GM21515 (cell line): ENCODE results near the gene NAV2.
"Not testable (repeated sequence)": the region's sequence is repeated elsewhere in the genome, so short reads cannot be mapped to it uniquely, and the experiment has no call there.

Source experiments
- ATAC-seq: cut with Tn5 transposase; IDR thresholded peaks from one replicate; pipeline ENCODE4 v1.9.1; 2021; ENCODE audit not compliant: unreplicated experiment

Gene NAV2

DNA sequence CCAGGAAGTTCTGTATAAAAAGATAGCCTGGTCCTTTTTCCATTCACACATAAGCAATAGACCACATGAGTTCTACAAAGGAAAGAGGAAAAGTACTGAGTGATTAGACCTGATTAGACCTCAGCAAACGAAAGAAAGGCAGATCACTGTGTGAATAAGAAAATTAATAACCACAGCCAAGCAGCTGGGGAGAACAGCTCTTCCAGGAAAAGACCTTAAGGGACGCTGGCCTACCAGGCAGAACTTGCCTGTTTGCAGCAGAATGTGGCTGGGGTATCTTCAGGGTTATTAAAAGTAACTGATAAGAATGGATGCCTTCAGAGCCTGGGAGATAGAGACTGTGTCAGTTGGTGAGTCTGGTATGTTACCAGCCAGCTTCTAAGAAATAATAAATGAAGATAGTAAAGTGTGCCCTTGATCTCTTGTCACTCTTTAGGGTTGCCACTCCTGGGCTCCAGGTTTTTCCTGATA, 274.7 kb downstream of the NAV2 start:
- ATAC-seq: no peak

GRCh38 chr11:19988598-19988997, 276.0 kb downstream of the NAV2 start:
- ATAC-seq: no peak

- ATAC-seq: no peak
Measured at GRCh38 chr11:19989191-19989590, 276.6 kb downstream of the NAV2 start.

- no peak for ATAC-seq
Measured at GRCh38 chr11:19992162-19992561, 279.5 kb downstream of the NAV2 start.

DNA sequence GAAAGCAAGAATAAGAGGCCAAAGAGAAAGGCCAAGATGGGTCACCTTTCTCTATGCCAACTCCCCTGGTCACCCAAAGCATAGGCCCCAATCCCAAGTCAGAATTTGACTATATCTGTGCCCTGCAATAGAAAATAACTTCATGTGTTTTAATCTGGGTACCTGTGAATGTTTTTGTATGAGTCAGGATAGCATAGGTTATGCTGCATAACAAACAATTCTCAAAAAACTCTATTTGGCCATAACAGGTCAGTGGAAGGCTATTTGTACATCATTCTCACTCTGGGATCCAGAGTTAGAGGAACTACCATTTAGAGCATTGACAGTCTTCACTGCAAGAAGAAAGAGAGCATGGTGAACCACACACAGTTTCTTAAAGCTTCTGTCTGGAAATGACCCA, 280.4 kb downstream of the NAV2 start:
- no peak for ATAC-seq

GRCh38 chr11:19994672-19995071, 282.0 kb downstream of the NAV2 start:
- no peak for ATAC-seq

DNA sequence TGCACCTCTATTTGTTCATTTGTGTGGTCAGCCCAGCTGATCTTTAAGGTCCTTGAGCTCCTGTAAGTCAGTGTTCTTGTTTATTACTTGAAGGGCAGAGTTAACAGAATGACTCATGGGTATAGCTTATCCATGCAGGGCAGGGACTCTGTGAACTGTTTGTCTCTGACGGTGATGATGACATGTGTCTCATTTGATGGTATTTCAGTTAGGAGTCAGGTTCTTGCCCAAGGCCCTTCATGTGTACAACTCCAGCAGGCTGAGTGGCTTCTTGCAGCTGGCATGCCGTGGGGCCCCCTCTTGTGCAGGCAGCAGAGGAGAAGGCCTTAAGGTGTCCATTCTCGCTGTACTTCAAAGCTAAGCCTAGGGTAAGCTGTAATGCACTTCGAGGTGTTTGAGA, 282.5 kb downstream of the NAV2 start:
- no peak for ATAC-seq

DNA sequence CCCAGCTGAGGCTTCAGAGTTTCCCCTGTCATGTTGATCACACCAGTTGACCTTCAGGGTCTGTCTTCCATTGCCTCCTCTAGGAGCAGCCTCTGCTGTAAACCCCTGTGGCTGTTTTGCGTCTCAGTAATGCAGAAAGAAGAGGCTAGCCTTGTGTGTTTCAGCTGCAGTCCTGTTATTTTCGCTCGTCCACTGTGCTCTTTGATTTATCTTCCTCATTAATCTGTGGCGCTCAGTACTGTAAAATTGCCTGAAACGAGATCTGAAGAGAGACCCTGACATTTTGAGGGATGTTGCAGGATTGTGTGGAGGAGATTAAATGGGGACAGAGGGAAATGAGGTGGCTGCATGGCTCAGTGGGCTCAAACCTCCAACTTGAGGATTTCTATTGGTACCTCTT, 283.9 kb downstream of the NAV2 start:
- ATAC-seq: no peak

DNA sequence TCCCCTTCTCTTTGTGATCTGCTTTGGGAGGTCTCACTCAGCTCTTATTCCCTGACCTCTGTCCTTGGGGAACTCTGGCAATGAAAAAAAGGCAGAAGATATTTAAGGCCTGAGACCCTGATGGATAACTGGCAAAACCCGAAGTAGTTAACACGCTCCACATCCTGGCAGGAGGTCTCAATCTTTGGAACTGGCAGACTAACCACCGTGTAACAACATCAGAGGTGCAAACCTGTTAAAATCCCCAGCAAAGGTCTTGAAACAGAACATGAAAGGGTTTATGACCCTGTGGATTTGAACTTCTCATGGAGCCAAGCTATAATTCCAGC, 287.3 kb downstream of the NAV2 start:
- ATAC-seq: no peak

DNA sequence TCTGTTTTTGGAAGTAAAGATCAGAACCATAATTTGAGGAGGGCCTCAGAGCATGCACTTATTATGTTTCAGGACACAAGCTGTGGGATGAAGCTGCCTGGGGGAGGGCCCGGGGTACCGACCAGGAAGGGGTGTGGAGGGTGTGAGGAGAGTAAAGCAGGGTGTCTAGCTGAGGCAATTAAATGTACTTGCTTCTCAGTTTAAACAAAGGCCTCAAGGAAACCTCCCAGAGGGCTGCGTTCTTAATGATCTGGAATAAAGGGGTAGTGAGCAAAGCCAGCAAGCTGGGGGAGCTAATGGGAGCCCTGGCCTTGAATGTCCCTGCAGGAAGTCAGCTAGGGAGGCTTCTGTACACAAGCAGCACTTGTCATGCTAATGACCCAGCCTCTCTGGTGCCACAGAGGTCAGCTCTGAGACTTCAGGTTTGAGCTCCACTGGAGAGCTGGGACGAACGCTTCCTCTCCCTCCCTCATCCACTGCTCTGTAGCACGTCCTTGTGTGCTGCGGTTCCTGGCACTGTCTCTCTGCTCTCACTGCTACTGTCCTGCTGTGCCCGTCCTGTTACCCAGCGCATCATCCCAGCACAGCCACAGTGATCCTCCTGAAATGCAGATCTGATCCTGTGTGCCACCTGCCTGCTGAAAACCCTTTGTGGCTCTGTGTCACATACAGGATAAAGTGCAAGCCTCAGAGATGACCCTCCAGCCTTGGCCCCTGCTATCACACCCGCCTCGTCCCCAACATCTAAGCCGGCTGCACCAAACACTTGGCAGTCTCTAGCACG, 287.9 kb downstream of the NAV2 start:
- no peak for ATAC-seq

GRCh38 chr11:20002312-20003216, 289.9 kb downstream of the NAV2 start:
- ATAC-seq: no peak

DNA sequence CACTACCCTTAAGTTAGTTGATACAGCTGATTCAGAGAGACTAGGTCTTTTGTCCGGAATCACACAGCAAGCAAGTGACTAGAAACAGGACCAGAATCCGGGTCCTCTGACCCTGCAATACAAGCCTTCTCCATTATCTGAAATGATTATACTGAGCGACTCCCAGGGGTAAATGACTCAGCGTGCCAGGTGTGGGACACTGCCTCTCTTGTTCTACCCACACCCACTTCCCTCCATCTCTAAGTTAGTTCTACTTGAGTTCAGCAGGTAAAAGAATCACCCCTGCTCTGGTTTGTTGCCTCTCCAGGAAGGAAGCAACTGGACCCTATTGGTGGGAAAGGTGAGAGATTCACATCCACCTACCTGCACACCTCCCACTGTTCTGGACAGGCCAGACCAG, 290.7 kb downstream of the NAV2 start:
- ATAC-seq: no peak

- no peak for ATAC-seq
Measured at GRCh38 chr11:20004866-20005265, 292.2 kb downstream of the NAV2 start.

GRCh38 chr11:20005747-20006146, 293.1 kb downstream of the NAV2 start:
- no peak for ATAC-seq

DNA sequence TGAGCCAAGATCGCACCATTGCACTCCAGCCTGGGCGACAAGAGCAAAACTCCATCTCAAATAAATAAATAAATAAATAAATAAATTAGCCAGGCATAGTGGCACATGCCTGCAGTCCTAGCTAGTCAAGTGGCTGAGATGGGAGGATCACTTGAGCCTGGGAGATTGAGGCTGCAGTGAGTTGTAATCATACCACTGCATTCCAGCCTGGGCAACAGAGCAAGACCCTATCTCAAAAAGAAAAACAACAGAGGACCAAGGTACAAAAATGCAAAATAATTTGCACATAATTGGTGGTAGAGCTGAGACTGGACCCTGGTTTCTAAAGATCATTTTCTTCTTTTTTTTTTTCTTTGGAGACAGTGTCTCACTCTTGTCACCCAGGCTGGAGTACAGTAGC, 294.0 kb downstream of the NAV2 start:
- not testable (repeated sequence) for ATAC-seq

DNA sequence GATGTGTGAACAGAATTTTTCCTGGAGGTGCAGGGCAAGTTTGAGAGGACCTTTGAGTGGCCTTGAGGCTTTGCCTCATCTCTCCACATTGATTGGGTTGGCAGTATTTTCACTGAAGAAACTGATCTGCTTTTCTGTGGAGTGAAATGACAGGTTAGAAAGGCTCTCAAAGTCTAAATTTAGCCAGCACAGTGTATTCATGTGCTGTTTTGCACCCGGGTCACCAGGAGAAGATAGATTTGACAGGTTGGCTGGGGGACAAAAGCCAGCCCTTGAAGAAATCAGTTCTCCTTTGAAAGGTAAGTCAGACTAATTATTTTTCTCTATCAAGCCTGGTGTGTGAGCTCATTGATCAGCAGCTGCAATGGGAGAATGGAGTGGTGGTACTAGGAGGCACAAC, 294.7 kb downstream of the NAV2 start:
- ATAC-seq: no peak

DNA sequence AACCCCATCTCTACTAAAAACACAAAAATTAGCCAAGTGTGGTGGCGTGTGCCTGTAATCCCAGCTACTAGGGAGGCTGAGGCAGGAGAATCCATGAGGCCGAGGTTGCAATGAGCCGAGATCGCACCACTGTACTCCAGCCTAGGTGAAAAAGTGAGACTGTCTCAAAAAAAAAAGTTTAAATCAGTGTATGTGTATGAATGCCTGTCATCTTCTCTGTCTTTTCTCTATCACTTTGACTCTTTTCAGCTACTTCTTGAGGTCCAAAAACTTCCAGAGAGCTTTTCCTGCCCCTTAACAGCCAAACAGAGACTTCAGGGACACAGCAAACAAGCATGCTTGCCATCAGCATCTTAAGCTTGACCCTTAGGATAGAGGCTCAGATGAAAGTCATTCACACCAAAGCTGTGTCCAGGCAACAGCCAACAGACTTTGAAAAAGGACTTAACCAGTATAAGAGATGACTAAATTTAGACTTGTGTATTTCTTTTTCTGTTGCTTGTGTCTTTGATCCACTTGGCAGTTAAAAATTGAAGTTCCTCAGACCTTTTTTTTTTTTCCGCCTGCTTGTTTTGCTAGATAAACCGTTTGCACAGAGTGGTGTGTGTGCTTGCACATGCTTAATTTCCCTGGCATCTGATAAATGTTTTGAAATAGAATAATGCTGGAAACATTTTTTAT, 295.7 kb downstream of the NAV2 start:
- ATAC-seq: no peak

- ATAC-seq: no peak
Measured at GRCh38 chr11:20008871-20009644, 296.4 kb downstream of the NAV2 start.

DNA sequence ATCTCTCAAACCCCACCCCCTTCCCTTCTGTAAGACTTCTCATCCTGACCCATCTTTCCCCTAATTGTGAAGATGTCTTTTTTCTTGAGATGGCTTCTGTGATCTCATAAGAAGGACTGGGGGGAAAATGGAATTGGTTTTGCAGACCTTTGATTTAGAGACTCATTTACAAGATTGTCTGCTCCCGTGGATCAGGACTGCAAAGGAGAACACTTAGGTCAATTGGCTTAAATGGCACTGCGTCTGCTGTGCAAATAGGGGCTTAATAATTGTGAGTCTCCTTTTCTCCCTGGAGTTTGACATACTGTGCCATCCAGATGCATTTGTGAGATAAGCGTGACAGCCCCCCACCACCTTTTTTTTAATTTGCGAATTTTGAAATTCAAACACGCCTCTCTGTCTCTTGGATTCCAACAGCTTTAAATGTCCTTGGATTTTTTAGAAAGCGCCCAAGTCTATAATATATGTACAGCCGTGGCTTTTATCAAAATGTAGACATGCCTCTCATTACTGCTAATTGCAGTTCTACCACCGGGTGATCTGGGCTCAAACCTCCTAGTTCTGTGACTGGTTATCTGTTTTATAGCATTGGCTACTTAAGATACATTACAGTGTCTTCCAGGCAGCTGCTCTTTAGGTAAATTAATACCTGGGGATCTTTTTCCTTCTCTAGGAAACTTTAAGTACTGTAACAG, 297.7 kb downstream of the NAV2 start:
- no peak for ATAC-seq

DNA sequence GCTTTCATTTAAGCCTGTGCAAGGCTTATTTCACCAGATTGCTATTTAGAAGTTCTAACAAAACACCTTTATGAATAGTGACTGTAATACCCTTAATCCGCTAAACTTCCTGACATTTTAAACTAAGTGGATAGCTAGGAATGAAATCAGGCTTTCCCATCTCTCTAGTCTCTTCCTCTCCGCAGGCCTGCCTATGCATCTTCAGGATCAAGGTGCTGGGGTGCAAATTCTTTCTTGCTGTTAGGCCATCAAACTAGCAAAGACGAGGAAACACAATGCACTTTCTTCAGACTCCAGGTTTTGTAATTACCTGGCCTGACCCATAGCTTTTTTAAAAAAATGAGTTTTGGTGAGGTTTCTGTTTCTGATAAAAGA, 298.2 kb downstream of the NAV2 start:
- no peak for ATAC-seq
